Mesothelial cell of epicardium (in vitro differentiated cells): ENCODE data around the gene GRM7. TPM values are rescaled to one million over a fixed set of nuclear protein-coding genes. Genes with fewer than 3 reads are reported as not detected.

Source experiments
- DNase-seq, 2 experiments: peaks; one replicate each; pipeline ENCODE4 v3.0.0; 2021; ENCODE audit warnings: low spot score in 2 of 2; ENCODE audit not compliant: unreplicated experiment in 2 of 2
- H3K27ac Mint-ChIP-seq: 2 replicates; pipeline ENCODE4 v1.8.0; 2021; ENCODE audit warnings: mixed read lengths
- H3K27me3 Mint-ChIP-seq: 2 replicates; pipeline ENCODE4 v1.8.0; 2021; ENCODE audit warnings: low read depth, mixed read lengths
- H3K36me3 Mint-ChIP-seq: 2 replicates; pipeline ENCODE4 v1.8.0; 2021; ENCODE audit warnings: mixed read lengths
- H3K4me1 Mint-ChIP-seq: 2 replicates; pipeline ENCODE4 v1.8.0; 2021; ENCODE audit warnings: mixed read lengths
- H3K4me3 Mint-ChIP-seq: 2 replicates; pipeline ENCODE4 v1.8.0; 2021; ENCODE audit warnings: mild to moderate bottlenecking, moderate library complexity, mixed read lengths
- H3K9me3 Mint-ChIP-seq: 2 replicates; pipeline ENCODE4 v1.8.0; 2021; ENCODE audit warnings: mixed read lengths
- CTCF ChIP-seq: fragments of 200-600 bp; sonication (generic); IDR thresholded peaks from one replicate; pipeline ENCODE4 v1.5.0; 2021; ENCODE audit warnings: antibody characterized with exemption; ENCODE audit not compliant: unreplicated experiment
- total RNA-seq: library from RNA; stranded (reverse); gene quantifications from 3 replicates; pipeline ENCODE4 v1.2.1, GENCODE V29; 2021

GRM7 gene
- total RNA-seq, 1 donor from 2014 or later, result 0.69 TPM

- H3K27ac Mint-ChIP-seq, result no peak overlapping the region
- no peaks in the 10 kb centered on the region for H3K36me3 Mint-ChIP-seq
- peaks cover 7% of the 10 kb centered on the region for H3K27me3 Mint-ChIP-seq
- DNase-seq, result no peak
- no peaks in the 10 kb centered on the region for H3K4me1 Mint-ChIP-seq
- no peaks in the 10 kb centered on the region for H3K9me3 Mint-ChIP-seq
- no peak overlapping the region for H3K4me3 Mint-ChIP-seq
- peak; percentile 48 for TF ChIP-seq CTCF
These were observed 283.9 kb downstream of the GRM7 start for GRCh38 chr3:7144697-7145308.

- Mint-ChIP-seq H3K27ac (no peak overlapping the region), H3K4me1 (no peaks in the 10 kb centered on the region), H3K4me3 (no peak overlapping the region), H3K9me3 (no peaks in the 10 kb centered on the region), H3K36me3 (no peaks in the 10 kb centered on the region), H3K27me3 (peaks cover 7% of the 10 kb centered on the region)
- no peak for DNase-seq
- TF ChIP-seq CTCF, result no peak
These were observed 285.6 kb downstream of the GRM7 start for GRCh38 chr3:7146529-7146928.

- Mint-ChIP-seq H3K4me3 (no peak overlapping the region), H3K36me3 (no peaks in the 10 kb centered on the region), H3K27me3 (peaks cover 15% of the 10 kb centered on the region), H3K4me1 (no peaks in the 10 kb centered on the region), H3K9me3 (no peaks in the 10 kb centered on the region), H3K27ac (no peak overlapping the region)
- TF ChIP-seq CTCF, result no peak
- no peak for DNase-seq
These were observed 297.6 kb downstream of the GRM7 start for GRCh38 chr3:7158516-7158915.

- Mint-ChIP-seq H3K4me3 (no peak overlapping the region), H3K9me3 (no peaks in the 10 kb centered on the region), H3K27ac (no peak overlapping the region), H3K4me1 (no peaks in the 10 kb centered on the region), H3K36me3 (no peaks in the 10 kb centered on the region), H3K27me3 (peaks cover 11% of the 10 kb centered on the region)
- no peak for TF ChIP-seq CTCF
- no peak for DNase-seq
These were observed 299.8 kb downstream of the GRM7 start for GRCh38 chr3:7160689-7161088.

- H3K27ac Mint-ChIP-seq, result no peak overlapping the region
- H3K9me3 Mint-ChIP-seq, result peaks cover 5% of the 10 kb centered on the region
- no peak for DNase-seq
- H3K4me1 Mint-ChIP-seq, result no peaks in the 10 kb centered on the region
- no peak for TF ChIP-seq CTCF
- no peaks in the 10 kb centered on the region for H3K36me3 Mint-ChIP-seq
- no peak overlapping the region for H3K4me3 Mint-ChIP-seq
- peaks cover 3% of the 10 kb centered on the region for H3K27me3 Mint-ChIP-seq
These were observed 305.5 kb downstream of the GRM7 start for GRCh38 chr3:7166460-7166859.

- Mint-ChIP-seq H3K36me3 (no peaks in the 10 kb centered on the region), H3K27me3 (no peaks in the 10 kb centered on the region), H3K27ac (no peak overlapping the region), H3K4me1 (no peaks in the 10 kb centered on the region), H3K9me3 (peaks cover 5% of the 10 kb centered on the region), H3K4me3 (no peak overlapping the region)
- no peak for TF ChIP-seq CTCF
- DNase-seq, result no peak
These were observed 310.6 kb downstream of the GRM7 start for GRCh38 chr3:7171493-7171892.
